GM21381 (cell line): ENCODE data around the gene LARP1.
"Not testable (repeated sequence)": the region's sequence is repeated elsewhere in the genome, so short reads cannot be mapped to it uniquely, and the experiment has no call there.

Source experiments
- ATAC-seq: cut with Tn5 transposase; IDR thresholded peaks from one replicate; pipeline ENCODE4 v1.9.1; 2021; ENCODE audit warnings: mild to moderate bottlenecking, moderate library complexity; ENCODE audit not compliant: unreplicated experiment

LARP1 gene

GRCh38 chr5:154755361-154756008 is at the start of gene LARP1:
Gene LARP1 (plus strand): TSS chr5:154755377. CDS start chr5:154755758, 381 bp downstream.
- ATAC-seq, result peak; percentile 10

GRCh38 chr5:154706416-154706815 is 48.8 kb upstream of the LARP1 start:
- ATAC-seq, result no peak

GRCh38 chr5:154707641-154708040 is 47.5 kb upstream of the LARP1 start:
- ATAC-seq, result no peak

GRCh38 chr5:154708207-154708606 is 47.0 kb upstream of the LARP1 start:
- ATAC-seq, result no peak

- no peak for ATAC-seq
Observed at GRCh38 chr5:154708846-154709245, 46.3 kb upstream of the LARP1 start.

- ATAC-seq, result no peak
Observed at GRCh38 chr5:154709368-154710305, 45.5 kb upstream of the LARP1 start.

GRCh38 chr5:154712518-154713437 is 42.4 kb upstream of the LARP1 start:
- no peak for ATAC-seq

- no peak for ATAC-seq
Observed at GRCh38 chr5:154713615-154714125, 41.5 kb upstream of the LARP1 start.

GRCh38 chr5:154714266-154714986 is 40.8 kb upstream of the LARP1 start:
- ATAC-seq, result peak; percentile 72

- no peak for ATAC-seq
Observed at GRCh38 chr5:154721481-154722058, 33.6 kb upstream of the LARP1 start.

GRCh38 chr5:154722097-154722496 is 33.1 kb upstream of the LARP1 start:
- no peak for ATAC-seq

- ATAC-seq, result no peak
Observed at GRCh38 chr5:154722936-154723335, 32.2 kb upstream of the LARP1 start.

GRCh38 chr5:154723740-154724505 is 31.3 kb upstream of the LARP1 start:
- no peak for ATAC-seq

- ATAC-seq, result no peak
Observed at GRCh38 chr5:154727361-154727760, 27.8 kb upstream of the LARP1 start.

GRCh38 chr5:154728939-154729588 is 26.1 kb upstream of the LARP1 start:
- ATAC-seq, result no peak

- ATAC-seq, result no peak
Observed at GRCh38 chr5:154729613-154730012, 25.6 kb upstream of the LARP1 start.

- ATAC-seq, result not testable (repeated sequence)
Observed at GRCh38 chr5:154730761-154731160, 24.4 kb upstream of the LARP1 start.

GRCh38 chr5:154732212-154732611 is 23.0 kb upstream of the LARP1 start:
- ATAC-seq, result no peak
